NCI-H524 treated with DMSO at 0.1 percent for 48 hours (cell line): ENCODE results near the gene PACS2.

Source experiments
- DNase-seq: peaks from one replicate; lab custom pipeline; 2025; lab: John Stamatoyannopoulos, UW

Gene PACS2

GRCh38 chr14:105411017-105411941 lies 96.7 kb downstream of the PACS2 start:
- DNase-seq, result no peak

- no peak for DNase-seq
Observed at GRCh38 chr14:105411985-105412770, 97.6 kb downstream of the PACS2 start.

- no peak for DNase-seq
Observed at GRCh38 chr14:105412771-105413543, 98.4 kb downstream of the PACS2 start.

GRCh38 chr14:105413544-105413886 lies 99.0 kb downstream of the PACS2 start:
- no peak for DNase-seq

GRCh38 chr14:105414456-105415371 lies 100.2 kb downstream of the PACS2 start:
- DNase-seq, result no peak

GRCh38 chr14:105415481-105416428 lies 101.2 kb downstream of the PACS2 start:
- no peak for DNase-seq

GRCh38 chr14:105416671-105417070 lies 102.1 kb downstream of the PACS2 start:
- DNase-seq, result no peak

- DNase-seq, result no peak
Observed at GRCh38 chr14:105417690-105418121, 103.2 kb downstream of the PACS2 start.

- DNase-seq, result peak; percentile 67
Observed at GRCh38 chr14:105418269-105419194, 104.0 kb downstream of the PACS2 start.

GRCh38 chr14:105419195-105420091 lies 104.9 kb downstream of the PACS2 start, which contains the start of gene MTA1:
MTA1 (plus strand) TSS chr14:105419827; CDS start chr14:105420036, 209 bp downstream.
- DNase-seq, result no peak

GRCh38 chr14:105420101-105420973 lies 105.8 kb downstream of the PACS2 start:
- no peak for DNase-seq

GRCh38 chr14:105420974-105421674 lies 106.6 kb downstream of the PACS2 start:
- DNase-seq, result no peak

GRCh38 chr14:105421723-105422615 lies 107.4 kb downstream of the PACS2 start:
- DNase-seq, result no peak

GRCh38 chr14:105422695-105423487 lies 108.3 kb downstream of the PACS2 start:
- no peak for DNase-seq
